Muscle layer of duodenum (tissue), 2 donors: ENCODE results near the gene CPTP.
A peak's percentile ranks its signal among the peaks of the same experiment; 100 is the strongest.

Experiments
- H3K27ac ChIP-seq: one replicate; pipeline ENCODE4 v1.7.0; 2013; ENCODE audit warnings: mild to moderate bottlenecking, low read length
- H3K27me3 ChIP-seq: one replicate; pipeline ENCODE4 v1.7.0; 2013; ENCODE audit warnings: low read depth, mild to moderate bottlenecking, control low read depth, low read length
- H3K36me3 ChIP-seq, 2 donors: one replicate each; pipeline ENCODE4 v1.7.0; 2013; ENCODE audit warnings: low read length in 2 of 2, control low read depth in 1 of 2, mild to moderate bottlenecking in 1 of 2; ENCODE audit not compliant: insufficient read depth in 2 of 2, control insufficient read depth in 1 of 2
- H3K4me1 ChIP-seq, 2 donors: one replicate each; pipeline ENCODE4 v1.7.0; 2013; ENCODE audit warnings: low read length in 2 of 2, mild to moderate bottlenecking in 2 of 2, control low read depth in 1 of 2, moderate library complexity in 1 of 2; ENCODE audit not compliant: insufficient read depth in 2 of 2, control insufficient read depth in 1 of 2
- H3K4me3 ChIP-seq, 2 donors: one replicate each; pipeline ENCODE4 v1.7.0; 2013; ENCODE audit warnings: low read length in 2 of 2, low read depth in 1 of 2, mild to moderate bottlenecking in 1 of 2
- H3K9me3 ChIP-seq, 2 donors: one replicate each; pipeline ENCODE4 v1.7.0; 2013; ENCODE audit warnings: low read length in 2 of 2, control low read depth in 1 of 2, mild to moderate bottlenecking in 1 of 2; ENCODE audit not compliant: control insufficient read depth in 1 of 2
- donor health status: healthy.

CPTP gene

DNA sequence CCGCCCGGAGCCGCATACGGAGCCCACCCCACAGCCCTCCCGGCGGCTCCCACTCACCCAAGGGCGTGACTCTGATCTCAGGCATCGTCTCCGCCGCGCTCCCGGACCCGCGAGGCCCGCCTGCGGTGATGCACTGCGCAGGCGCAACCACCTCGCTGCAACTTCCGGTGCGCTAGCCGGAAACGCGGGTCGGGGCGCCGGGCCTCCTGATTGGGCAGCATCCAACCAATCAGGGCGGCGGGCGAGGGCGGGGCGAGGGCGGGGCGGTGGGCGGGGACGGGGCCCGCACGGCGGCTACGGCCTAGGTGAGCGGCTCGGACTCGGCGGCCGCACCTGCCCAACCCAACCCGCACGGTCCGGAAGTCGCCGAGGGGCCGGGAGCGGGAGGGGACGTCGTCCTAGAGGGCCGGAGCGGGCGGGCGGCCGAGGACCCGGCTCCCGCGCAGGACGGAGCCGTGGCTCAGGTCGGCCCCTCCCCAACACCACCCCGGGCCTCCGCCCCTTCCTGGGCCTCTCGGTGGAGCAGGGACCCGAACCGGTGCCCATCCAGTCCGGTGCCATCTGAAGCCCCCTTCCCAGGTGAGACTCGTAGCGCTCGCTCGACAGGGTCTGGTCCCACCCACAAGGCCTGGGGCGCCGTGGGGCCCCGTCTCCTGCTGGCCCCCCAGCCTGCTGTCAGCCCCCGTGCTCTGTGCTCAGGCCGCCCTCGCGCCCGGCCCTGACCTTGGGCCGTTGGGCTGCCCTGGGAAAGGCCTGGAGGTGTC is at the start of gene CPTP, which contains the start of gene INTS11:
TSS of gene CPTP (plus strand) at position 279 of the 764 bp plus-strand sequence. CDS start 2,109 bp downstream, outside the sequence.
TSS of gene INTS11 (minus strand) at position 137 of the 764 bp plus-strand sequence. CDS start at position 85, 52 bp downstream.
- H3K4me3 ChIP-seq, result peak within 1 kb of the TSS; percentile 55 to 94
- H3K27ac ChIP-seq, result peak within 1 kb of the TSS; percentile 31
- no peaks in the 10 kb centered on the region for H3K9me3 ChIP-seq
- peaks cover 6 to 44% of the 10 kb centered on the region in 2 donors for H3K4me1 ChIP-seq
- peaks cover 0 to 37% of the 10 kb centered on the region in 2 donors for H3K36me3 ChIP-seq
- H3K27me3 ChIP-seq, result no peaks in the 10 kb centered on the region

DNA sequence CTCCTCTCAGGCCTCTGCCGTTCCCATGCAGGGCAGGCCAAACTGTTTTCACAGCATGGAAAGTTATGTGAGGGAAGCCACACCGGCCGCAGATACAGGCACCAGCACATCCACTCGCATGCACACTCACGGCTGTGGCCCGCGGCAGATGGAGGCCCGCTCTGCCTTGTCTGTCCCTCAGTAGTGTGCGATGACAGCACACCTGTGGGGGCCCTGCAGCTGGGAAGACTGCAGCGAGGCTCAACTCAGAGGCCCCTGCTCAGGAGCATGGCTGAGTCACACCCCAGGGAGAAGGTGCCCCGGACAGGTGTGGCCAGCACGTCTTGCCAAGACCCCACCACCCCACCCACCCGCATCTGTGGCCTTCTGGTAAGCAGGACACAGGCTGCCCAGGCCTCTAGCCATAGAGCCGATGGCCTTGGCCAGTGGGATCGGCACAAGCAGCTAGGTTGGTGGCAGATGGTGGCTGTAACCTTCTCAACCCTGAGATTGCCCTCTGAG is 49.6 kb upstream of the CPTP start:
- Histone ChIP-seq H3K27me3 (no peaks in the 10 kb centered on the region), H3K4me3 (peak overlapping the region in 1 of 2 donors; percentile 97), H3K27ac (no peak overlapping the region), H3K9me3 (no peaks in the 10 kb centered on the region), H3K36me3 (no peaks in the 10 kb centered on the region), H3K4me1 (peaks cover 19 to 36% of the 10 kb centered on the region in 2 donors)

DNA sequence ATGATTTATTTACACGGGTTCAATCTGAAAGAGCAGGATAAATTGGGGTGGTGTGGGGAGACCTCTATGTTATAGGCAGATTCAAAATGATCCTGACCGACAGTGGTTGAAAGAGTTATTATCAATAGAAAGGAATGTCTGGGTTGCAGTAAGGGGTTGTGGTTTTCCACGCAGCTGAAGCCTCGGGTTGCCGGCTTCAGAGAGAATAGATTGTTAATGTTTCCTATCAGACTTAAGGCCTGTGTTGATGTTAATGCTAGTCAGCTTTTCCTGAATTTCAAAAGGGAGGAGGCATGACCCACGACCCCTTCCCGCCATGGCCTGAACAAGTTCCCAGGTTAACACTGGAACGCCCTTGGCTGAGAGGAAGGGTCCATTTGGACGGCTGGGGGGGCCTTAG is 48.8 kb upstream of the CPTP start:
- H3K27me3 ChIP-seq, result no peaks in the 10 kb centered on the region
- no peaks in the 10 kb centered on the region for H3K9me3 ChIP-seq
- H3K36me3 ChIP-seq, result no peaks in the 10 kb centered on the region
- H3K4me3 ChIP-seq, result no peak overlapping the region
- no peak overlapping the region for H3K27ac ChIP-seq
- H3K4me1 ChIP-seq, result peaks cover 15 to 29% of the 10 kb centered on the region in 2 donors

DNA sequence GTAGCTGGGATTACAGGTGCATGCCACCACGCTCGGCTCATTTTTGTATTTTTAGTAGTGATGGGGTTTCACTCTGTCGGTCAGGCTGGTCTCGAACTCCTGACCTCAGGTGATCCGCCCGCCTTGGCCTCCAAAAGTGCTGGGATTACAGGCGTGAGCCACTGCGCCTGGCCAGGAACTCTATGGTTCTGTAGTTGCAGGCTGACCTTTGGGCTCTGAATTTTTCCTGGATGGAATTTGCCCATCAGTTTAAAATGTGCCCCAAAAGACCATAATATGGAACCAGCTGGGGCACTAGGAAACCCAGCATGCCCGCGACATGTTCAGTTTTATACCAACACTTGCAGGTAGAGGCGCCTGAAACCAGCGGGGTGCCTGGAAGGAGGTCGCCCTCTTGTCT is 46.0 kb upstream of the CPTP start:
- H3K36me3 ChIP-seq, result no peaks in the 10 kb centered on the region
- no peak overlapping the region for H3K27ac ChIP-seq
- H3K9me3 ChIP-seq, result no peaks in the 10 kb centered on the region
- no peak overlapping the region for H3K4me3 ChIP-seq
- H3K27me3 ChIP-seq, result no peaks in the 10 kb centered on the region
- H3K4me1 ChIP-seq, result peaks cover 0 to 7% of the 10 kb centered on the region in 2 donors

DNA sequence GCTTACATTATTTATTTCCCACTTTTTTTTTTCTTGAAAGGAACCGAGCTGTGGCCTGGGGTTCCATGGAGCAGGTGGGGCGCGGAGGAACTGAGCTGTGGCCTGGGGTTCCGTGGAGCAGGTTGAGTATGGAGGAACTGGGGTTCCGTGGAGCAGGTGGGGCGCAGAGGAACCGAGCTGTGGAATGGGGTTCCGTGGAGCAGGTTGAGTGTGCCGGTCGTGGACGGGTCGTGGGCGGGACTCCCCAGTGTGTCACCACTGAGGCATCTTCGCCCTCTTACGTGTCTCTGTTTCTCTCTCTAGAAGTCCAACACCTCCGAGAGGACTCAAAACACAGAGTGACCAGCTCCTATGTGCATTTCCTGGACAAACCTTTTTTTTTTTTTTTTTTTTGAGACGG is 45.6 kb upstream of the CPTP start:
- H3K4me3 ChIP-seq, result no peak overlapping the region
- no peaks in the 10 kb centered on the region for H3K36me3 ChIP-seq
- no peaks in the 10 kb centered on the region for H3K9me3 ChIP-seq
- H3K4me1 ChIP-seq, result peaks cover 0 to 7% of the 10 kb centered on the region in 2 donors
- H3K27me3 ChIP-seq, result no peaks in the 10 kb centered on the region
- no peak overlapping the region for H3K27ac ChIP-seq

DNA sequence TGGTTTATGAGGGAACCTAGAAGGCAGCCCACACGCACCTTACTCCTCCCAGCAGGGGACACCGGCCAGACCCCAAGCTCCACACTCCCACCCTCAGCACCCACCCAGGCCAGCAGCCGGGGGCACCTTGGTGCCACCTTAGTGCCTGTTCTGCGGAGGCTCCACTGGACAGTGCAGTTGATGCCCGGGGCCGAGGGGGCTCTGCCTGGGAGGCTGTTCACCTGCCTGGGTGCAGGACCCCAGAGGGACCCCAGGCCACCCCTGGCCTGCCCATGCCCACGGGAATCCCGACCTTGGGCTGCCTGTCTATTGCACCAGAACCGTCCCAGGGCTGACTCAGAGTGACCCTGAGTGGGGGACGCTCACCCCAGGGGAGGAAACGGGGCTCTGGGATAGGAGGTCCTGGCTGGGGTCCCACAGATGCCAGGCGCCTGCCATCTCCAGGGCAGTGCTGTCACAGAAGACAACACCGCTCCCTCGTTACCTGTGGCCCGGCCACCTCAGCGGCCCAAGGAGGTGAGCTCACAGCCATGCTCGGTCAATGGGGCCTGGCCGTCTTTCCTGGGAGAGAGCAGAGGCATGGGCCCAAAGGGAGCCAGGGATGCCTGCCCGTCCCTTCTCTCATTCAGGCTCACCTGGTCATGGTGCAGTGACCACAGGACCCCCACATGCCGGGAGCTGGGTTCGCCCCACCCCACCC is 43.7 kb upstream of the CPTP start:
- no peaks in the 10 kb centered on the region for H3K27me3 ChIP-seq
- H3K4me3 ChIP-seq, result no peak overlapping the region
- no peaks in the 10 kb centered on the region for H3K36me3 ChIP-seq
- no peak overlapping the region for H3K27ac ChIP-seq
- no peaks in the 10 kb centered on the region for H3K4me1 ChIP-seq
- no peaks in the 10 kb centered on the region for H3K9me3 ChIP-seq

DNA sequence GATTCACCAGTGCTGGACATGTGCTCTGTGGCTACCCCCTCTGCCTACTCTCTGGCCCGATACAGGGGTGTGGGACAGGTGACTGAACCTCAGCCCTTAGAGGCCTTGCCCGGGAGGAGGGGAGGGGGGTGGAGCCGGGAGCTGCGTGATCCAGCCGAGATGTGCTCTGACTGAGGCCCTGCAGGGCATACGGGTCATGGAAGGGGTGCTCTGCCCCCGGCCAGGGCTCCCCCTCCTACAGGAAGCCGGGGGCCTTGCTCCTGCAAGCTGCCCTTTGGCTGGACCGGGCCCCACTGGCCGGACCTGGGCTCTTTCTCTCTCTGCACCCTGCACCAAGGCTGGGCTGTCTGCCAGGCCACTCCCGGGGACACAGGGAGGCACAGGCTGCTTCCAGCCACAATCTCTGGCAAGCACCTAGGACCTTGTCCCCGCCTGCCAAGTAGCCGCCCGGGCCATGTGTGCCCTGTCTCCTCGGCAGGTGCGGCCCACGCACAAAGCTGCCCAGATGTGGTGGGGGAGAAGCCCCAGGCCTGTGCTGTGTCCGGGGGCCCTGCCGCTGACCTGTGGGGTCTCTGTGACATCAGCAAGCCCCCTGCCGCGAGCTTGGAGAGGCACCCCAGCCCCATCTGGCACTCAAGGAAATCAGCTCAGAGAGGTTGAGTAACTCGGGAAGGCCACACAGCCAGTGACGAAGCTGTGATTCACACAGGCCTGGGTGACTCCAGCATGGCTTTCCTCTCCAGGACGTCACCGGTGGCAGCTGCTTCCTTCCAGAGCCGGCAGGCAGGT is 42.9 kb upstream of the CPTP start:
- Histone ChIP-seq H3K4me3 (no peak overlapping the region), H3K27ac (peak overlapping the region; percentile 23), H3K4me1 (no peaks in the 10 kb centered on the region), H3K9me3 (no peaks in the 10 kb centered on the region), H3K27me3 (no peaks in the 10 kb centered on the region), H3K36me3 (no peaks in the 10 kb centered on the region)

DNA sequence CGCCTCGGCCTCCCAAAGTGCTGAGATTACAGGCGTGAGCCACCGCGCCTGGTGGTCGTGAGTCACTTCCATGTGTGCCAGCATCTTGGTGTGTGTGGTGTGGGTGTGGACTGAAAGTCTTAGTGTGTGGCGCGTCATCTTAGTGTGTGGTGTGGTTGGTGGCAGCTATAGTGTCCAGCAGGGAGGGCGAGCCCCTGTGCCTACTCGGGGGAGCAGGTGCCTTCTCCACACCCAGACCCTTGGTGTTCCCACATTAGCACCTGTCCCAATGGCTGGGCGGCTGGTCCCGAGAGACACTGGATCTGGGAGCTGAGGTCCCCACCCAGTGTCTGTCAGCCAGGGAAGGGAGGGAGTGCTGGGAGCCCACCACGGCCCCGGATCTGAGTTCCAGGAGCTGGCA is 41.6 kb upstream of the CPTP start:
- Histone ChIP-seq H3K4me3 (no peak overlapping the region), H3K36me3 (no peaks in the 10 kb centered on the region), H3K4me1 (no peaks in the 10 kb centered on the region), H3K9me3 (no peaks in the 10 kb centered on the region), H3K27ac (no peak overlapping the region), H3K27me3 (no peaks in the 10 kb centered on the region)

DNA sequence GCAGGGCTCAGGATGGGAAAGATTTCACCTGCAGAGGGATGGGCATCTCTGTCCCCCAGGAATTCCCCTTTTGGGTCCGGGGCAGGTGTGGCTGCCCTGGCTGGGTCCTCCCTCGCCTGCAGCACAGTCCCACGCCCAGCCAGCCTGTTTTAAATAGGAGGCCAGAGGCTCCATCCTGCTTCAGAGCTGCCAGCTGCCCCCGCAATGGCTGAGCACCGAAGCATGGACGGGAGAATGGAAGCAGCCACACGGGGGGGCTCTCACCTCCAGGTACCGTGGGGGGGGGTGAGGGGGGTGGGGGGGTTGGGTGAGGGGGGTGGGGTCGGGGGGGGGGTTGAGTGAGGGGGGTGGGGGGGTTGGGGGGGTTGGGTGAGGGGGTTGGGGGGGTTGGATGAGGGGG is 40.8 kb upstream of the CPTP start:
- Histone ChIP-seq H3K27ac (no peak overlapping the region), H3K27me3 (no peaks in the 10 kb centered on the region), H3K9me3 (no peaks in the 10 kb centered on the region), H3K4me3 (no peak overlapping the region), H3K4me1 (no peaks in the 10 kb centered on the region), H3K36me3 (no peaks in the 10 kb centered on the region)

DNA sequence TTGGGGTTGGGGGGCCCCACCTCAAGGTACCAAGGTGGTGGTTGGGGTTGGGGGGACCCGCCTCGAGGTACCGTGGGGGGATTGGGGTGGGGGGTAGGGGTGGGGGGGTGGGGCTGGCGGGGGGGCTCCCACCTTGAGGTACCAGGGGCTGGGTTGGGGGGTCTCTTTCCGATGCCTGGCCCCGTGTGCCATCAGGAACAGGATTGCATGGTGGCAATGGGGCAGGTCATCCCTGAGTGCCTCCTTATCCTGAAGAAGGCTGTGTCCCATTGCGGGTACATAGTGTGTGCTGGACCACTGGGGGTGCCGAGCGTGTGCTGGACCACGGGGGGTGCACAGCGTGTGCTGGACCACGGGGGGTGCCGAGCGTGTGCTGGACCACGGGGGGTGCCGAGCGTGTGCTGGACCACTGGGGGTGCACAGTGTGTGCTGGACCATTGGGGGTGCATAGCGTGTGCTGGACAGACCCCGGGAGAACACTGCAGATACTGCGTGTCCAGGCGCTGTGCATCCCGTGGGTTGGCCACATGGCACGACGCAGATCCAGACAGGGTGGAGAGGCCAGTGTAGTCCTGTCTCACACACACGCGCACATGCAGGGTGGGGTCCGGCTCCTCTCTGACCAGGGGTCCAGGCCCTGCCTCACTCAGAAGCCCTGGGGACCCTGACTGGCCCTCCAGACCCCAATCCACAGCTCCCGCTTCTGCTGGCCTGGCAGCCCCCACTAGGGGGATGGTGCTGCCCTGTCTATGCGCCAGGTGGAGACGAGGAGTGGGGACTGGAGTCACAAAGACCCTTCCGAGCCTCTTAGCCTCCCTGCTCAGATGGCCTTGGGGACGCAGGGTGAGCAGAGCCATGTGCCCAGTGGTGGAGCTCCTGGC is 40.1 kb upstream of the CPTP start:
- Histone ChIP-seq H3K36me3 (no peaks in the 10 kb centered on the region), H3K4me3 (no peak overlapping the region), H3K9me3 (no peaks in the 10 kb centered on the region), H3K27me3 (no peaks in the 10 kb centered on the region), H3K27ac (no peak overlapping the region), H3K4me1 (no peaks in the 10 kb centered on the region)
